Parathyroid adenoma (tissue), 2 donors: ENCODE results near the gene PDE7B.

ENCODE experiments used
- H2AFZ ChIP-seq: fragments of 300-600 bp; sonication (generic); one replicate; pipeline ENCODE4 v1.7.0; 2017; ENCODE audit warnings: antibody characterized with exemption, mild to moderate bottlenecking
- H3K27ac ChIP-seq: fragments of 300-600 bp; sonication (generic); one replicate; pipeline ENCODE4 v1.7.0; 2017
- H3K27me3 ChIP-seq: fragments of 300-600 bp; sonication (generic); one replicate; pipeline ENCODE4 v1.7.0; 2017; ENCODE audit warnings: low read length; ENCODE audit not compliant: control insufficient read depth, insufficient read depth
- H3K36me3 ChIP-seq: fragments of 300-600 bp; sonication (generic); one replicate; pipeline ENCODE4 v1.7.0; 2017; ENCODE audit warnings: low read length; ENCODE audit not compliant: control insufficient read depth, insufficient read depth
- H3K4me1 ChIP-seq: fragments of 300-600 bp; sonication (generic); one replicate; pipeline ENCODE4 v1.7.0; 2017; ENCODE audit warnings: control low read depth
- H3K4me2 ChIP-seq: fragments of 300-600 bp; sonication (generic); one replicate; pipeline ENCODE4 v1.7.0; 2017; ENCODE audit warnings: low read length
- H3K4me3 ChIP-seq: fragments of 300-600 bp; sonication (generic); one replicate; pipeline ENCODE4 v1.7.0; 2017; ENCODE audit warnings: low read depth, low read length
- H3K79me2 ChIP-seq: fragments of 300-600 bp; sonication (generic); one replicate; pipeline ENCODE4 v1.7.0; 2017; ENCODE audit warnings: control low read depth
- H3K9ac ChIP-seq: fragments of 300-600 bp; sonication (generic); one replicate; pipeline ENCODE4 v1.7.0; 2017; ENCODE audit warnings: mild to moderate bottlenecking
- H3K9me3 ChIP-seq: fragments of 300-600 bp; sonication (generic); one replicate; pipeline ENCODE4 v1.7.0; 2017; ENCODE audit warnings: low read length; ENCODE audit not compliant: control insufficient read depth
- CTCF ChIP-seq: fragments of 300-600 bp; sonication (generic); IDR thresholded peaks from one replicate; pipeline ENCODE4 v1.7.0; 2017; ENCODE audit warnings: antibody characterized with exemption, mild to moderate bottlenecking
- donor health status: primary hyperparathyroidism.

The PDE7B gene

GRCh38 chr6:135913785-135914184, 62.3 kb downstream of the PDE7B start:
- H3K4me1 ChIP-seq, result no peaks in the 10 kb centered on the region
- no peak overlapping the region for H3K4me3 ChIP-seq
- no peak overlapping the region for H3K9ac ChIP-seq
- H2AFZ ChIP-seq, result no peak overlapping the region
- no peaks in the 10 kb centered on the region for H3K27me3 ChIP-seq
- no peak overlapping the region for H3K27ac ChIP-seq
- TF ChIP-seq CTCF, result no peak
- no peaks in the 10 kb centered on the region for H3K36me3 ChIP-seq
- no peaks in the 10 kb centered on the region for H3K9me3 ChIP-seq
- no peak overlapping the region for H3K4me2 ChIP-seq
- no peaks in the 10 kb centered on the region for H3K79me2 ChIP-seq

DNA sequence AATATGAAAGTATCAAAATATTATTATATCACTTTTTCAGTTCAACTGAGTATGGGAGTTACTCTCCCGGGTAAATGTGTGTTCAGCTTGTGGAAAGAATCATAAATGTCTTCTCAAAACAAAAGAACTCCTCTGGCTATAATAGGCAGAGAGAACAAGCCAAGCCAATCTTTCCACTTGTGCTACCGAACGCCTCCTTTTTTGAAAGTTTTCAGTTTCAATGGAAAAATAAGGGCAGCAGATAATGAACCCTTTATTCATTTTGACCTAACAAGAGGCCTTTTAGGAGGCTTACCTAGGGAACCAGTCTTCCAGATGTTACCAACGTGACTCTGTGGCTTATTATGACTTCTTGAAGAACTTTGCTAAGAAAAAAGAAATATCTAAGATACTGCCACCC, 67.5 kb downstream of the PDE7B start:
- Histone ChIP-seq H3K4me3 (no peak overlapping the region), H3K9me3 (no peaks in the 10 kb centered on the region), H3K27me3 (no peaks in the 10 kb centered on the region), H3K79me2 (no peaks in the 10 kb centered on the region), H3K4me2 (no peak overlapping the region), H3K4me1 (no peaks in the 10 kb centered on the region), H2AFZ (no peak overlapping the region), H3K36me3 (no peaks in the 10 kb centered on the region), H3K27ac (no peak overlapping the region), H3K9ac (no peak overlapping the region)
- no peak for TF ChIP-seq CTCF

DNA sequence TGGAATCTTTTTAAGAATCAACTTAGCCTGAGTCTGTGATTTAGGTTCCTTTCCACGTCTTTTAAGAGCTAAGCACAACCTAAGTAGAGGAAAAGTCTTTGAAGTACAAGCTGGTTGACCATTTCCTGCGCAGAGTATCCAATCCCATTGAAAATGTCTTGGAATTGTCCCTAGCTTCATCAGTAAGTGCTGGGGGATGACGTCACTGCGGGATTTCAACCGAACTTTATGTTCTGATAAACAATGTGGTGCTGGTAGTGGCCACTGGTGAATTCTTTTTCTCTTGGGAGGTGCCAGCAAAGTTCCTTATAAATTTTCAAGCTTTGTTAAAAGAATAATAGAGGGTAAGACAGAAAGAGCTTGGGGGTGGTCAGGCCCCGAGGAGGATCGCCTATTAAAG, 69.2 kb downstream of the PDE7B start:
- H3K9me3 ChIP-seq, result no peaks in the 10 kb centered on the region
- TF ChIP-seq CTCF, result no peak
- no peaks in the 10 kb centered on the region for H3K79me2 ChIP-seq
- H3K4me1 ChIP-seq, result no peaks in the 10 kb centered on the region
- H3K27me3 ChIP-seq, result no peaks in the 10 kb centered on the region
- H2AFZ ChIP-seq, result no peak overlapping the region
- no peak overlapping the region for H3K4me3 ChIP-seq
- no peak overlapping the region for H3K9ac ChIP-seq
- no peak overlapping the region for H3K27ac ChIP-seq
- no peak overlapping the region for H3K4me2 ChIP-seq
- H3K36me3 ChIP-seq, result no peaks in the 10 kb centered on the region

DNA sequence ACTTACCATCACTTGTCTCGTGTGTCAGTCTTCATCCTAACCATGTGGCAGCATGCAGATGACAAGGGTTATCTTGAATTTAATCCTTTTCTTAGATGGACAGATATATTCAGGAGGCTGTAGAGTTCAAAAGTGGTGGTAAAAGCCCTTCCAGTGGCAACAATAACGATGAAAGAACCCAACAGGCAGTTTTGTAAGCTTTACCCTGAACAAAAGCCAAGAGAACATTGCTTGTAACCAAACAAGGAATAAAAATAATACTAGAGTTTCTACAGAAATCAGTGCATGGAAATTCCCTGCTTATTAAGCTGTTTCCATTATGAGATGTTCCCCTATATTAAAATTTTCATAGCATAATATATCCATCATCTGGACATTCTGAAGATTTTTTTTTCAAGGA, 69.7 kb downstream of the PDE7B start:
- no peak overlapping the region for H3K27ac ChIP-seq
- no peak for TF ChIP-seq CTCF
- no peaks in the 10 kb centered on the region for H3K27me3 ChIP-seq
- H2AFZ ChIP-seq, result no peak overlapping the region
- no peak overlapping the region for H3K9ac ChIP-seq
- no peaks in the 10 kb centered on the region for H3K9me3 ChIP-seq
- no peaks in the 10 kb centered on the region for H3K36me3 ChIP-seq
- H3K4me3 ChIP-seq, result no peak overlapping the region
- H3K4me2 ChIP-seq, result no peak overlapping the region
- no peaks in the 10 kb centered on the region for H3K4me1 ChIP-seq
- no peaks in the 10 kb centered on the region for H3K79me2 ChIP-seq

DNA sequence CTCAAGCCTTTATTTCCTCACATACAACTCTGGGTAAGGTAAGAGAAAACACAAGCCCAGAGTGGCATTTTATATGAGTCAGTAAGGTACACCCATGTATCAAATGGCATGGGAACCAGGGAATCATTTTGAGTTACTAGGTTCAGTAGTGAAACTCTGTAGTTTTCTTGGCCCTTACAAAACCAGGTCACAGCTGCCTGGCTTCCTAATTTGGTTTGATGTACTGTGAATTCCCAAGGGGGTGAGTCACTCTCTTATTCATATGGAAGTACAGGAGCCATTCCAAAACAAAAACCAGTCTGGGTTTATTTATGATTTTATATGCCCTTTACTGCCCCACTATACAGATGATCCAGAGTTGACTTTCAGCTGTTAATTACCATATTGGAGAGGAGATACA, 70.7 kb downstream of the PDE7B start:
- Histone ChIP-seq H3K27ac (no peak overlapping the region), H3K4me1 (no peaks in the 10 kb centered on the region), H3K27me3 (no peaks in the 10 kb centered on the region), H2AFZ (no peak overlapping the region), H3K79me2 (no peaks in the 10 kb centered on the region), H3K4me3 (no peak overlapping the region), H3K9me3 (no peaks in the 10 kb centered on the region), H3K36me3 (no peaks in the 10 kb centered on the region), H3K4me2 (no peak overlapping the region), H3K9ac (no peak overlapping the region)
- TF ChIP-seq CTCF, result no peak
